CD14-positive monocyte (primary cell): Measurements from ENCODE around the gene METTL15. TPM values are rescaled to one million over a fixed set of nuclear protein-coding genes. Genes with fewer than 3 reads are reported as not detected.

Experiments used
- DNase-seq, 3 donors: peaks; one replicate each; pipeline ENCODE4 v3.0.0-alpha.2; 2011 to 2022
- H2AFZ ChIP-seq: 2 replicates; pipeline ENCODE4 v1.6.0; 2012; ENCODE audit warnings: mild to moderate bottlenecking, low read depth, low read length, inconsistent platforms; ENCODE audit not compliant: insufficient read depth, poor library complexity, severe bottlenecking
- H3K27ac ChIP-seq, 2 donors: 1 replicate in 1 of 2; 2 replicates in 1 of 2; pipeline ENCODE4 v1.5.1; 2012 to 2013; ENCODE audit warnings: low read length in 2 of 2, control low read depth in 1 of 2, inconsistent platforms in 1 of 2, low read depth in 1 of 2, mild to moderate bottlenecking in 1 of 2
- H3K27me3 ChIP-seq, 2 donors: one replicate each; pipeline versions ENCODE4 v1.6.0 to v1.6.1; 2011 to 2013; ENCODE audit warnings: low read length in 2 of 2; ENCODE audit not compliant: control insufficient read depth in 2 of 2, insufficient read depth in 2 of 2
- H3K36me3 ChIP-seq, 2 donors: replicated peaks in 1 of 2; 1 replicate in 1 of 2; 2 replicates in 1 of 2; pipeline versions ENCODE4 v1.5.1 to v1.6.1; 2012 to 2013; ENCODE audit warnings: low read length in 2 of 2, control low read depth in 1 of 2, inconsistent platforms in 1 of 2, mild to moderate bottlenecking in 1 of 2; ENCODE audit not compliant: insufficient read depth in 2 of 2, control insufficient read depth in 1 of 2
- H3K4me1 ChIP-seq, 2 donors: 1 replicate in 1 of 2; 2 replicates in 1 of 2; pipeline versions ENCODE4 v1.5.1 to v1.6.1; 2012 to 2013; ENCODE audit warnings: low read length in 2 of 2, control low read depth in 1 of 2, inconsistent platforms in 1 of 2, mild to moderate bottlenecking in 1 of 2, moderate library complexity in 1 of 2; ENCODE audit not compliant: insufficient read depth in 2 of 2, control insufficient read depth in 1 of 2
- H3K4me2 ChIP-seq: replicated peaks from 2 replicates; pipeline ENCODE3; 2012; ENCODE audit warnings: low read length, moderate library complexity, mild to moderate bottlenecking; ENCODE audit not compliant: poor library complexity, severe bottlenecking; ENCODE audit errors: extremely low read depth
- H3K4me3 ChIP-seq, 3 experiments: fragments of 200-600 bp in 1 of 3; sonication (generic) in 1 of 3; replicated peaks in 1 of 3; 1 replicate in 2 of 3; 2 replicates in 1 of 3; pipeline ENCODE4 v1.5.1; 2011 to 2013; ENCODE audit warnings: low read length in 3 of 3, mild to moderate bottlenecking in 3 of 3, control low read depth in 2 of 3, low read depth in 2 of 3, inconsistent platforms in 1 of 3, moderate library complexity in 1 of 3
- H3K79me2 ChIP-seq: 2 replicates; pipeline ENCODE4 v1.6.0; 2012; ENCODE audit warnings: mild to moderate bottlenecking, control low read depth, inconsistent platforms, low read length, moderate library complexity; ENCODE audit not compliant: insufficient read depth
- H3K9ac ChIP-seq: 2 replicates; pipeline ENCODE4 v1.6.0; 2017; ENCODE audit warnings: low read length, mild to moderate bottlenecking; ENCODE audit not compliant: insufficient read depth, poor library complexity, severe bottlenecking
- H3K9me3 ChIP-seq, 2 donors: replicated peaks in 1 of 2; 1 replicate in 1 of 2; 2 replicates in 1 of 2; pipeline versions ENCODE4 v1.5.1 to v1.6.1; 2012 to 2013; ENCODE audit warnings: low read length in 2 of 2, control low read depth in 1 of 2; ENCODE audit not compliant: control insufficient read depth in 1 of 2, insufficient read depth in 1 of 2
- H4K20me1 ChIP-seq: 2 replicates; pipeline ENCODE4 v1.6.0; 2012; ENCODE audit warnings: mild to moderate bottlenecking, low read length, control low read depth, moderate library complexity; ENCODE audit not compliant: insufficient read depth
- H3K27ac Mint-ChIP-seq, 7 donors: one replicate each; pipeline ENCODE4 v1.8.0; 2020; ENCODE audit warnings: mild to moderate bottlenecking in 7 of 7, mixed read lengths in 7 of 7, moderate library complexity in 6 of 7, inconsistent platforms in 2 of 7
- H3K27me3 Mint-ChIP-seq, 3 donors: one replicate each; pipeline ENCODE4 v1.8.0; 2021 to 2022; ENCODE audit warnings: low read depth in 3 of 3, mild to moderate bottlenecking in 3 of 3, mixed read lengths in 3 of 3, moderate library complexity in 3 of 3, inconsistent platforms in 1 of 3
- H3K36me3 Mint-ChIP-seq, 2 donors: one replicate each; pipeline ENCODE4 v1.8.0; 2020; ENCODE audit warnings: mixed read lengths in 2 of 2, inconsistent platforms in 1 of 2, mild to moderate bottlenecking in 1 of 2
- H3K4me1 Mint-ChIP-seq: one replicate; pipeline ENCODE4 v1.8.0; 2020; ENCODE audit warnings: mild to moderate bottlenecking, mixed read lengths
- H3K4me3 Mint-ChIP-seq, 2 donors: one replicate each; pipeline ENCODE4 v1.8.0; 2020; ENCODE audit warnings: mild to moderate bottlenecking in 2 of 2, mixed read lengths in 2 of 2, moderate library complexity in 1 of 2
- H3K9me3 Mint-ChIP-seq, 7 donors: one replicate each; pipeline ENCODE4 v1.8.0; 2020 to 2022; ENCODE audit warnings: mixed read lengths in 7 of 7, mild to moderate bottlenecking in 6 of 7, moderate library complexity in 6 of 7, inconsistent platforms in 2 of 7
- CTCF ChIP-seq: fragments of 200-600 bp; IDR thresholded peaks from one replicate; pipeline ENCODE4 v1.8.0; 2022; ENCODE audit warnings: antibody characterized with exemption, mild to moderate bottlenecking
- WGBS: methylation state at CpG from one replicate; pipeline ENCODE4 v1.1.5; 2013; ENCODE audit warnings: missing lambda C conversion rate; ENCODE audit not compliant: insufficient coverage; 5-methylcytosine and 5-hydroxymethylcytosine counted together
- intact Hi-C, 2 donors: fragments of 100-400 bp; cut with micrococcal nuclease; formaldehyde crosslinking; loops; one replicate each; pipeline versions ENCODE4 v1.15.0 to v1.15.1; 2023
- polyA plus RNA-seq, 3 donors: library from polyadenylated mRNA; depleted of rRNA in 1 of 3; unstranded in 2 of 3; stranded (reverse) in 1 of 3; fragments of 300-500 nt in 2 of 3; fragments of >200 nt in 1 of 3; fragmentation: Illumina TruSeq in 2 of 3; gene quantifications; 1 replicate in 2 of 3; 2 replicates in 1 of 3; pipeline ENCODE4 v1.2.3, GENCODE V29; 2012 to 2021

The METTL15 gene
- polyA plus RNA-seq, 3 donors: 2.3 to 2.9 (median 2.6) TPM

GRCh38 chr11:28153586-28153985 is 45.4 kb downstream of the METTL15 start:
- TF ChIP-seq CTCF: no peak
- Mint-ChIP-seq H3K27ac (no peak overlapping the region), H3K36me3 (peaks cover 15 to 23% of the 10 kb centered on the region in 2 donors), H3K27me3 (no peaks in the 10 kb centered on the region), H3K4me1 (no peaks in the 10 kb centered on the region), H3K9me3 (peaks cover 0 to 11% (median 5%) of the 10 kb centered on the region in 7 donors), H3K4me3 (no peak overlapping the region)
- H3K27me3 ChIP-seq: no peaks in the 10 kb centered on the region
- H3K4me1 ChIP-seq: no peaks in the 10 kb centered on the region
- no CpG with 5 or more reads among the region's 2 CpGs for WGBS
- H3K4me2 ChIP-seq: no peak overlapping the region
- intact Hi-C loops: no loop called here
- H4K20me1 ChIP-seq: no peaks in the 10 kb centered on the region
- DNase-seq: no peak
- H3K9ac ChIP-seq: no peak overlapping the region
- H3K9me3 ChIP-seq: peaks cover 0 to 6% of the 10 kb centered on the region in 2 donors
- H2AFZ ChIP-seq: no peak overlapping the region
- peaks cover 0 to 17% of the 10 kb centered on the region in 2 donors for H3K36me3 ChIP-seq
- H3K4me3 ChIP-seq: no peak overlapping the region
- H3K27ac ChIP-seq: no peak overlapping the region
- no peaks in the 10 kb centered on the region for H3K79me2 ChIP-seq

- Mint-ChIP-seq H3K36me3 (peaks cover 2 to 15% of the 10 kb centered on the region in 2 donors), H3K9me3 (peaks cover 0 to 4% (median 0%) of the 10 kb centered on the region in 7 donors), H3K4me3 (no peak overlapping the region), H3K4me1 (no peaks in the 10 kb centered on the region), H3K27me3 (no peaks in the 10 kb centered on the region), H3K27ac (no peak overlapping the region)
- no peaks in the 10 kb centered on the region for H3K79me2 ChIP-seq
- DNase-seq: no peak
- H3K4me1 ChIP-seq: no peaks in the 10 kb centered on the region
- no peak overlapping the region for H3K4me2 ChIP-seq
- 93% methylated on average over 2 of the region's 2 CpGs for WGBS
- no peak overlapping the region for H3K9ac ChIP-seq
- H3K27me3 ChIP-seq: no peaks in the 10 kb centered on the region
- no peaks in the 10 kb centered on the region for H3K9me3 ChIP-seq
- no peak overlapping the region for H3K27ac ChIP-seq
- TF ChIP-seq CTCF: no peak
- no peak overlapping the region for H2AFZ ChIP-seq
- H3K36me3 ChIP-seq: no peaks in the 10 kb centered on the region
- intact Hi-C loops: no loop called here
- H3K4me3 ChIP-seq: no peak overlapping the region
- H4K20me1 ChIP-seq: no peaks in the 10 kb centered on the region
Measured at GRCh38 chr11:28168718-28169117, 60.5 kb downstream of the METTL15 start.
